HFFc6 (cell line): ENCODE measurements around the gene AOPEP. TPM values are rescaled to one million over a fixed set of nuclear protein-coding genes. Genes with fewer than 3 reads are reported as not detected.

Source experiments
- DNase-seq: peaks from one replicate; pipeline ENCODE4 v3.0.0-alpha.2; 2018
- H3K27ac Mint-ChIP-seq: 2 replicates; pipeline ENCODE4 v1.8.0; 2020; ENCODE audit warnings: mild to moderate bottlenecking, mixed read lengths
- H3K27me3 Mint-ChIP-seq: 2 replicates; pipeline ENCODE4 v1.8.0; 2021; ENCODE audit warnings: mild to moderate bottlenecking, moderate library complexity, mixed read lengths; ENCODE audit not compliant: insufficient read depth
- H3K36me3 Mint-ChIP-seq: 2 replicates; pipeline ENCODE4 v1.8.0; 2021; ENCODE audit warnings: low read depth, mixed read lengths
- H3K4me1 Mint-ChIP-seq: 2 replicates; pipeline ENCODE4 v1.8.0; 2020; ENCODE audit warnings: low read depth, mixed read lengths
- H3K4me3 Mint-ChIP-seq: 2 replicates; pipeline ENCODE4 v1.8.0; 2020; ENCODE audit warnings: mild to moderate bottlenecking, moderate library complexity, mixed read lengths
- H3K9me3 Mint-ChIP-seq: 2 replicates; pipeline ENCODE4 v1.8.0; 2020; ENCODE audit warnings: mild to moderate bottlenecking, mixed read lengths
- total RNA-seq, 6 experiments: library from RNA; stranded (reverse); fragmentation: NEBNext Ultra II Directional; extraction: Animal tissue kit (Norgen Biotek cat#: 25700); gene quantifications; 2 replicates in 1 of 6; 3 replicates in 5 of 6; pipeline ENCODE4 v1.2.3, GENCODE V29; 2021
- TF ChIP-seq, protein P1 (sequence below): fragments of 200-600 bp; sonication (generic); IDR thresholded peaks from 2 replicates; pipeline ENCODE4 v1.5.0; 2021; ENCODE audit warnings: antibody characterized with exemption, mild to moderate bottlenecking

The AOPEP gene
- total RNA-seq, 6 experiments from 2014 or later, result 32.2 to 46.6 (median 36.3) TPM

- Mint-ChIP-seq H3K4me3 (no peak overlapping the region), H3K36me3 (peaks cover 29% of the 10 kb centered on the region; the same call in 1 of the 2 replicates), H3K27ac (no peak overlapping the region), H3K27me3 (no peaks in the 10 kb centered on the region; the same call in 1 of the 2 replicates), H3K4me1 (no peaks in the 10 kb centered on the region), H3K9me3 (no peaks in the 10 kb centered on the region)
- no peak for DNase-seq
- TF ChIP-seq, protein P1, sequence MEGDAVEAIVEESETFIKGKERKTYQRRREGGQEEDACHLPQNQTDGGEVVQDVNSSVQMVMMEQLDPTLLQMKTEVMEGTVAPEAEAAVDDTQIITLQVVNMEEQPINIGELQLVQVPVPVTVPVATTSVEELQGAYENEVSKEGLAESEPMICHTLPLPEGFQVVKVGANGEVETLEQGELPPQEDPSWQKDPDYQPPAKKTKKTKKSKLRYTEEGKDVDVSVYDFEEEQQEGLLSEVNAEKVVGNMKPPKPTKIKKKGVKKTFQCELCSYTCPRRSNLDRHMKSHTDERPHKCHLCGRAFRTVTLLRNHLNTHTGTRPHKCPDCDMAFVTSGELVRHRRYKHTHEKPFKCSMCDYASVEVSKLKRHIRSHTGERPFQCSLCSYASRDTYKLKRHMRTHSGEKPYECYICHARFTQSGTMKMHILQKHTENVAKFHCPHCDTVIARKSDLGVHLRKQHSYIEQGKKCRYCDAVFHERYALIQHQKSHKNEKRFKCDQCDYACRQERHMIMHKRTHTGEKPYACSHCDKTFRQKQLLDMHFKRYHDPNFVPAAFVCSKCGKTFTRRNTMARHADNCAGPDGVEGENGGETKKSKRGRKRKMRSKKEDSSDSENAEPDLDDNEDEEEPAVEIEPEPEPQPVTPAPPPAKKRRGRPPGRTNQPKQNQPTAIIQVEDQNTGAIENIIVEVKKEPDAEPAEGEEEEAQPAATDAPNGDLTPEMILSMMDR, result no peak
These were observed 383.0 kb downstream of the AOPEP start for GRCh38 chr9:95109456-95109855.

GRCh38 chr9:95110921-95111525 is 384.5 kb downstream of the AOPEP start:
- Mint-ChIP-seq H3K4me3 (no peak overlapping the region), H3K4me1 (no peaks in the 10 kb centered on the region), H3K9me3 (no peaks in the 10 kb centered on the region), H3K27me3 (no peaks in the 10 kb centered on the region; the same call in 1 of the 2 replicates), H3K27ac (no peak overlapping the region), H3K36me3 (peaks cover 23% of the 10 kb centered on the region; the same call in 1 of the 2 replicates)
- DNase-seq, result no peak
- TF ChIP-seq, protein P1, result no peak

DNA sequence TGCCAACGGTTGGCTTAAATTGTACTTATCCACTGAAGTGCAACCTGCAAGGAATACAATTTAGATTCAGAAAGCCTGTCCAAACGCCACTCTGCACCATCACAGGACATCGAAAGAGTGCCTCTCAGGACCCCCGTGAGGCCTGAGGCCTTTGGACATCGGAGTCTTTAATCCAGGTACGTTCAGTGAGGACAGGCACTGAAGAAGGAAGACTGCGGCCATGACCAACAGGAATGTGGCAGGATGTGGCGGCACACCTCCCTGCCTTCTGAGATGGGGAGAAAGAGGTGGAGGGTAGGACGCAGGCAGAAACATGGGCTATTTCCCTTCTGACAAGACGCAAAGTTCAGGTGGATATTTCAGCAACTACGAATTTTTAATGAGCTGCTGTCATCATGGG is 385.2 kb downstream of the AOPEP start:
- Mint-ChIP-seq H3K9me3 (no peaks in the 10 kb centered on the region), H3K27me3 (no peaks in the 10 kb centered on the region; the same call in 1 of the 2 replicates), H3K4me1 (no peaks in the 10 kb centered on the region), H3K27ac (no peak overlapping the region), H3K36me3 (peaks cover 23% of the 10 kb centered on the region; the same call in 1 of the 2 replicates), H3K4me3 (no peak overlapping the region)
- no peak for DNase-seq
- TF ChIP-seq, protein P1, result no peak

DNA sequence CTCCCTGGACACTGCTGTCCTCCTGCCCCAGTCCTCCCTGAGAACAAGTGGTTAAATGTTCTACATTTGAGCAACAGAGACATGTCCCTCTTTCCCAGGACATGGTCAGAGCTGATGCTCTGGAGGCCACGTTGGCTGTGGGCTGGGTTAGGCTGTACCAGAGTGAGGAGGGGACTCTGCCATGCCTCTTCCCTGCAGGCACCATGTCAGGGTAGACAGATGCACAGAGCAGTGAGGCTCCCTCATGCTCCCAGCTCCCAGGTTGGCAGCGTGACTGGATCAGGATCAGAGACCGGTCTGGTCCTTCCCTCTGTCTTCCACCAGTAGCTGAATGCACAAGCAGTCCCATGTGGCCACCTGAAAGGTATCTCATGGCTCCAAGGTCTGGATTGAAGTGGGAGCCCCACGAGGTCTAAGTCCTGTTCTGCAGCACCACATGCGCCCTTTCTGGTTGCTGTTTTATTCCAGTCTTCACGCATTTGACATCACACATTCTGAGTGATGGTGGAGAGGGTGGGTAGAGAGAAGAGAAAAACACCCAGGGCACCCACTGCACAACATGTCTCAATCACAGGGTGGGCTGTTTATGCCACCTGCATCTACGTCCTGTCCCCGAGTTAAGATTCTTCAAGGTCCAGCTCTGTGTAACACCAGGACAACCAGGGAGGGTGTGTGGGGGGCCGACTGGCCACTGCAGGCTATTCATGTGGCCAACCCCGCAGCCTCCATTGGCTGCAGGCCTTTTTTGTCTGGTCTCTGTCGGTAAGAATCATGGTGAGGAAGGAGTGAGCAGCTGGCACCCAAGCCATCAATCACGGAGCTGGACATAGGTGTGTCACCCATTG is 386.2 kb downstream of the AOPEP start:
- Mint-ChIP-seq H3K36me3 (0 out of 2 replicates have a peak, but pooled peaks cover 17% of the 10 kb centered on the region), H3K9me3 (no peaks in the 10 kb centered on the region), H3K4me1 (no peaks in the 10 kb centered on the region), H3K27me3 (no peaks in the 10 kb centered on the region; the same call in 1 of the 2 replicates), H3K27ac (no peak overlapping the region; the same call in 1 of the 2 replicates), H3K4me3 (no peak overlapping the region)
- no peak for DNase-seq
- TF ChIP-seq, protein P1, result no peak

- Mint-ChIP-seq H3K4me3 (no peak overlapping the region), H3K27ac (no peak overlapping the region), H3K4me1 (no peaks in the 10 kb centered on the region), H3K9me3 (no peaks in the 10 kb centered on the region), H3K36me3 (0 out of 2 replicates have a peak, but pooled peaks cover 13% of the 10 kb centered on the region), H3K27me3 (no peaks in the 10 kb centered on the region; the same call in 1 of the 2 replicates)
- TF ChIP-seq, protein P1, result no peak
- no peak for DNase-seq
These were observed 388.6 kb downstream of the AOPEP start for GRCh38 chr9:95115104-95115503.
